GM12891 (cell line): ENCODE results near the gene DOCK6.

ENCODE experiments used
- POLR2A ChIP-seq: IDR thresholded peaks from 2 replicates; pipeline ENCODE4 v1.6.1; 2011; ENCODE audit warnings: low read depth, low read length, control low read depth
- SPI1 ChIP-seq: IDR thresholded peaks from 2 replicates; pipeline ENCODE4 v1.6.1; 2011; ENCODE audit warnings: low read depth, low read length, control low read depth

GRCh38 chr19:11221082-11221598, 41.2 kb downstream of the DOCK6 start:
- TF ChIP-seq POLR2A (no peak), SPI1 (no peak)
